ENCODE data around the gene CCDC59. TPM values are rescaled to one million over a fixed set of nuclear protein-coding genes. Genes with fewer than 3 reads are reported as not detected.
A peak's percentile ranks its signal among the peaks of the same experiment; 100 is the strongest.

Gene CCDC59
- total RNA-seq, 4 donors from 2014 or later = 23.3 to 70.4 (median 49.4) TPM

DNA sequence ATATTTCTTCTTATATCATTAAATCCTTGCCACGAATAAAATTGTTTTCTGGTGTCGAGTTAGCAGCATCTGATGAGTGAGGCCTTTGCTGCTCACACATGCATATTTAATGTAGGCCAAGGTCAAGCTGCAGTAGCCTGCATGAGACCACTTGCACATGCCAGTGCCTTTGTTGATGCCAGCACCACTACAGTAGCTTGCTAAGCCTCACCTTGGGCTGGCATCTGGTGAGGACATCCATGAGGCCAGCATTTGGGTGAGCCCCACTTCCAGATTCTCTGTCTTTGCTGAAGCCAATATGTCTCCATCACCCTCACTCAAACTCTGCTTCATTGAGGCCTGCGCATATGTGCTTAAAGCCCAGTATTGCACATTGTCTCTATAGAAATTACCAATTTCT, 8.0 kb downstream of the CCDC59 start:
- Histone ChIP-seq H3K27me3 (no peaks in the 10 kb centered on the region), H3K4me1 (peaks cover 0 to 4% (median 0%) of the 10 kb centered on the region in 3 donors), H3K4me3 (no peak overlapping the region), H3K9me3 (no peaks in the 10 kb centered on the region), H3K36me3 (peaks cover 0 to 63% (median 3%) of the 10 kb centered on the region in 3 donors), H3K27ac (no peak overlapping the region)
- no peak for DNase-seq
- WGBS, 2 donors = 92 to 100% methylated on average over 3 of the region's 3 CpGs
- intact Hi-C loops (cut with DNase I) = no loop called here
- TF ChIP-seq CTCF (IDR thresholded peaks at IDR 0.05) = no peak
- no peak for TF ChIP-seq POLR2A (IDR thresholded peaks at IDR 0.05)

- H3K9me3 ChIP-seq = no peaks in the 10 kb centered on the region
- no peak for TF ChIP-seq POLR2A (IDR thresholded peaks at IDR 0.05)
- intact Hi-C loops (cut with DNase I) = loop anchor here (10.0 kb wide), 1 partner anchor 685 kb away; no protein-coding TSS in a partner anchor
Observed at GRCh38 chr12:82329508-82329907, 28.7 kb downstream of the CCDC59 start.

GRCh38 chr12:82327861-82328260, 30.3 kb downstream of the CCDC59 start:
- DNase-seq = no peak
- no peak overlapping the region for H3K27ac ChIP-seq
- no peak overlapping the region for H3K4me3 ChIP-seq
- no peaks in the 10 kb centered on the region for H3K36me3 ChIP-seq
- 11 to 30% methylated on average over 1 of the region's 1 CpG for WGBS, 2 donors
- no peaks in the 10 kb centered on the region for H3K27me3 ChIP-seq
- intact Hi-C loops (cut with DNase I) = loop anchor here (10.0 kb wide), 1 partner anchor 683 kb away; no protein-coding TSS in a partner anchor
- no peaks in the 10 kb centered on the region for H3K9me3 ChIP-seq
- no peak for TF ChIP-seq CTCF (IDR thresholded peaks at IDR 0.05)
- TF ChIP-seq POLR2A (IDR thresholded peaks at IDR 0.05) = no peak
- no peaks in the 10 kb centered on the region for H3K4me1 ChIP-seq

More at GRCh38 chr12:82329508-82329907, 28.7 kb downstream of the CCDC59 start:
- H3K27me3 ChIP-seq = no peaks in the 10 kb centered on the region
- H3K36me3 ChIP-seq = no peaks in the 10 kb centered on the region
- H3K4me3 ChIP-seq = no peak overlapping the region
- 22 to 24% methylated on average over 1 of the region's 1 CpG for WGBS, 2 donors
- H3K27ac ChIP-seq = no peak overlapping the region
- H3K4me1 ChIP-seq = no peaks in the 10 kb centered on the region
- DNase-seq = no peak

GRCh38 chr12:82326905-82327503, 31.2 kb downstream of the CCDC59 start:
- TF ChIP-seq CTCF (IDR thresholded peaks at IDR 0.05) = peak in 5 of 6 experiments; percentile 22 to 56 (median 39)
- no peak for TF ChIP-seq POLR2A (IDR thresholded peaks at IDR 0.05)
- Histone ChIP-seq H3K4me1 (no peaks in the 10 kb centered on the region), H3K9me3 (no peaks in the 10 kb centered on the region), H3K36me3 (no peaks in the 10 kb centered on the region), H3K27ac (no peak overlapping the region), H3K27me3 (no peaks in the 10 kb centered on the region), H3K4me3 (no peak overlapping the region)
- DNase-seq = no peak
- intact Hi-C loops (cut with DNase I) = loop anchor here (10.0 kb wide), 1 partner anchor 682 kb away; no protein-coding TSS in a partner anchor
- 9 to 13% methylated on average over 1 of the region's 1 CpG for WGBS, 2 donors

DNA sequence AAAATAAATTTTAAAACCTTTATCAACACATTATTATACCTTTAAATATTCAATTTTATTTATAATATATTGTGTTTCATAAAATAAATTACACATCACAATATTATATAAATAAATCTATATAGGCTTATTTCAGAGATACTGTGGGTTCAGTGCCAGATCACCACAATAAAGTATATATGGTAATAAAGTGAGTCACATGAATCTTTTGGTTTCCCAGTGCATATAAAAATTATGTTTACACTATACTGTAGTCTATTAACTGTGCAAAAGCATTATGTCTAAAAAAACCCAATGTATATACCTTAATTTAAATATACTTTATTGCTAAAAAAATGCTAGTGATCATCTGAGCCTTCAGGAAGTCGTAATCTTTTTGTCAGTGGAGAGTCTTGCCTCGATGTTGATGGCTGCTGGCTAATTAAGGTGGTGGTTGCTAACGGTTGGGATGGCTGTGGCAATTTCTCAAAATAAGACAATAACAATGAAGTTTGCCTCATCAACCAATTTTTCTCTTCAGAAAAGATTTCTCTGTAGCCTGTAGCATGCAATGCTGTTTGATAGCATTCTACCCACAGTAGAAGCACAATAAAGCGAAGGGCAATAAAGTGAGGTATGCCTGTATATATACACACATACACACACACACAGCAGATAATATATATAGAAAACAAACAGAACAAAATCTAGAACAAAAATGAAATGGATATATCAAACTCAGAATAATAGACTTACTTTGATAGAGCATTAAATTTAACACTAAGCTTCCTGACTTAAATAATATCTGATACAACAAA, 32.4 kb downstream of the CCDC59 start:
- Histone ChIP-seq H3K4me1 (no peaks in the 10 kb centered on the region), H3K9me3 (no peaks in the 10 kb centered on the region), H3K27ac (no peak overlapping the region), H3K27me3 (no peaks in the 10 kb centered on the region), H3K36me3 (no peaks in the 10 kb centered on the region), H3K4me3 (no peak overlapping the region)
- TF ChIP-seq POLR2A (IDR thresholded peaks at IDR 0.05) (no peak), CTCF (IDR thresholded peaks at IDR 0.05) (no peak)
- WGBS, 2 donors = 51 to 62% methylated on average over 4 of the region's 4 CpGs
- no peak for DNase-seq
- intact Hi-C loops (cut with DNase I) = loop anchor here (10.0 kb wide), 1 partner anchor 681 kb away; no protein-coding TSS in a partner anchor

All from esophagus squamous epithelium (tissue), 5 donors.